HEK293 (cell line): ENCODE measurements around the gene MACIR.

Experiments
- AEBP2 ChIP-seq: fragments of 450-650 bp; formaldehyde crosslinking; IDR thresholded peaks from 2 replicates; pipeline ENCODE4 v1.5.1; 2016; ENCODE audit warnings: missing biosample characterization, missing genetic modification characterization, borderline replicate concordance
- BCL6B ChIP-seq: fragments of 450-650 bp; formaldehyde crosslinking; IDR thresholded peaks from 2 replicates; pipeline ENCODE4 v1.5.1; 2017; ENCODE audit warnings: missing biosample characterization, missing genetic modification characterization
- EGR2 ChIP-seq: fragments of 450-650 bp; formaldehyde crosslinking; IDR thresholded peaks from 2 replicates; pipeline ENCODE4 v1.5.1; 2016; ENCODE audit warnings: low read depth, missing biosample characterization, missing genetic modification characterization
- GFI1B ChIP-seq: fragments of 450-650 bp; formaldehyde crosslinking; IDR thresholded peaks from 2 replicates; pipeline ENCODE4 v1.5.1; 2016; ENCODE audit warnings: missing biosample characterization, missing genetic modification characterization
- GLI4 ChIP-seq: fragments of 450-650 bp; formaldehyde crosslinking; IDR thresholded peaks from 2 replicates; pipeline ENCODE4 v1.5.1; 2016; ENCODE audit warnings: missing biosample characterization, missing genetic modification characterization
- GLIS2 ChIP-seq: fragments of 450-650 bp; formaldehyde crosslinking; IDR thresholded peaks from 2 replicates; pipeline ENCODE4 v1.5.1; 2016; ENCODE audit warnings: missing biosample characterization, missing genetic modification characterization
- KLF16 ChIP-seq: fragments of 450-650 bp; formaldehyde crosslinking; IDR thresholded peaks from 2 replicates; pipeline ENCODE4 v1.5.1; 2017; ENCODE audit warnings: missing biosample characterization, missing genetic modification characterization
- KLF8 ChIP-seq: fragments of 450-650 bp; formaldehyde crosslinking; IDR thresholded peaks from 2 replicates; pipeline ENCODE4 v1.5.1; 2016; ENCODE audit warnings: missing biosample characterization, missing genetic modification characterization
- KLF9 ChIP-seq: fragments of 450-650 bp; formaldehyde crosslinking; IDR thresholded peaks from 2 replicates; pipeline ENCODE4 v1.5.1; 2016; ENCODE audit warnings: missing biosample characterization, missing genetic modification characterization, low read depth
- MZF1 ChIP-seq: fragments of 450-650 bp; formaldehyde crosslinking; IDR thresholded peaks from 2 replicates; pipeline ENCODE4 v1.5.1; 2017; ENCODE audit warnings: missing biosample characterization, missing genetic modification characterization, borderline replicate concordance
- PRDM10 ChIP-seq: fragments of 450-650 bp; formaldehyde crosslinking; IDR thresholded peaks from 2 replicates; pipeline ENCODE4 v1.5.1; 2016; ENCODE audit warnings: missing biosample characterization, missing genetic modification characterization
- SP7 ChIP-seq: fragments of 450-650 bp; formaldehyde crosslinking; IDR thresholded peaks from 2 replicates; pipeline ENCODE4 v1.5.1; 2016; ENCODE audit warnings: missing biosample characterization, missing genetic modification characterization
- YY1 ChIP-seq: fragments of 450-650 bp; formaldehyde crosslinking; IDR thresholded peaks from 2 replicates; pipeline ENCODE4 v1.5.1; 2018; ENCODE audit warnings: missing biosample characterization, missing genetic modification characterization
- ZBTB20 ChIP-seq: fragments of 450-650 bp; formaldehyde crosslinking; IDR thresholded peaks from 2 replicates; pipeline ENCODE4 v1.5.1; 2016; ENCODE audit warnings: missing biosample characterization, missing genetic modification characterization
- ZBTB7A ChIP-seq: fragments of 450-650 bp; formaldehyde crosslinking; IDR thresholded peaks from 2 replicates; pipeline ENCODE4 v1.5.1; 2016; ENCODE audit warnings: low read depth, missing biosample characterization, missing genetic modification characterization
- ZBTB8A ChIP-seq: fragments of 450-650 bp; formaldehyde crosslinking; IDR thresholded peaks from 2 replicates; pipeline ENCODE4 v1.5.1; 2016; ENCODE audit warnings: missing biosample characterization, missing genetic modification characterization
- ZFP41 ChIP-seq: fragments of 450-650 bp; formaldehyde crosslinking; IDR thresholded peaks from 2 replicates; pipeline ENCODE4 v1.5.1; 2016; ENCODE audit warnings: missing biosample characterization, missing genetic modification characterization, borderline replicate concordance
- ZIC2 ChIP-seq: fragments of 450-650 bp; formaldehyde crosslinking; IDR thresholded peaks from 2 replicates; pipeline ENCODE4 v1.5.1; 2016; ENCODE audit warnings: missing biosample characterization, missing genetic modification characterization
- ZNF324 ChIP-seq: fragments of 450-650 bp; formaldehyde crosslinking; IDR thresholded peaks from 2 replicates; pipeline ENCODE4 v1.5.1; 2016; ENCODE audit warnings: missing biosample characterization, missing genetic modification characterization
- ZNF341 ChIP-seq: fragments of 450-650 bp; formaldehyde crosslinking; IDR thresholded peaks from 2 replicates; pipeline ENCODE4; 2016; ENCODE audit warnings: low read depth, missing biosample characterization, missing genetic modification characterization
- ZNF394 ChIP-seq: fragments of 450-650 bp; formaldehyde crosslinking; IDR thresholded peaks from 2 replicates; pipeline ENCODE4 v1.5.1; 2016; ENCODE audit warnings: missing biosample characterization, missing genetic modification characterization, mild to moderate bottlenecking, moderate library complexity, borderline replicate concordance
- ZNF488 ChIP-seq: fragments of 450-650 bp; formaldehyde crosslinking; IDR thresholded peaks from 2 replicates; pipeline ENCODE4 v1.5.1; 2016; ENCODE audit warnings: missing biosample characterization, missing genetic modification characterization
- ZNF600 ChIP-seq: fragments of 450-650 bp; formaldehyde crosslinking; IDR thresholded peaks from 2 replicates; pipeline ENCODE4 v1.5.1; 2016; ENCODE audit warnings: missing biosample characterization, missing genetic modification characterization
- ZNF843 ChIP-seq: fragments of 450-650 bp; formaldehyde crosslinking; IDR thresholded peaks from 2 replicates; pipeline ENCODE4 v1.5.1; 2016; ENCODE audit warnings: missing biosample characterization, missing genetic modification characterization
- ZSCAN30 ChIP-seq: fragments of 450-650 bp; IDR thresholded peaks from 2 replicates; pipeline ENCODE4 v1.5.1; 2018; ENCODE audit warnings: missing biosample characterization, mild to moderate bottlenecking, missing genetic modification characterization, moderate library complexity
- ZXDB ChIP-seq: fragments of 450-650 bp; formaldehyde crosslinking; IDR thresholded peaks from 2 replicates; pipeline ENCODE4 v1.5.1; 2016; ENCODE audit warnings: missing biosample characterization, missing genetic modification characterization
- TF ChIP-seq, protein P1 (sequence below): fragments of 450-650 bp; formaldehyde crosslinking; IDR thresholded peaks from 2 replicates; pipeline ENCODE4 v1.5.1; 2016; ENCODE audit warnings: missing biosample characterization, missing genetic modification characterization, borderline replicate concordance
- TF ChIP-seq, protein P2 (sequence below): fragments of 450-650 bp; formaldehyde crosslinking; IDR thresholded peaks from 2 replicates; pipeline ENCODE4 v1.5.1; 2016; ENCODE audit warnings: missing biosample characterization, missing genetic modification characterization

MACIR gene

GRCh38 chr5:103258368-103258956 lies at the start of gene MACIR (continued):
- TF ChIP-seq, protein P1, sequence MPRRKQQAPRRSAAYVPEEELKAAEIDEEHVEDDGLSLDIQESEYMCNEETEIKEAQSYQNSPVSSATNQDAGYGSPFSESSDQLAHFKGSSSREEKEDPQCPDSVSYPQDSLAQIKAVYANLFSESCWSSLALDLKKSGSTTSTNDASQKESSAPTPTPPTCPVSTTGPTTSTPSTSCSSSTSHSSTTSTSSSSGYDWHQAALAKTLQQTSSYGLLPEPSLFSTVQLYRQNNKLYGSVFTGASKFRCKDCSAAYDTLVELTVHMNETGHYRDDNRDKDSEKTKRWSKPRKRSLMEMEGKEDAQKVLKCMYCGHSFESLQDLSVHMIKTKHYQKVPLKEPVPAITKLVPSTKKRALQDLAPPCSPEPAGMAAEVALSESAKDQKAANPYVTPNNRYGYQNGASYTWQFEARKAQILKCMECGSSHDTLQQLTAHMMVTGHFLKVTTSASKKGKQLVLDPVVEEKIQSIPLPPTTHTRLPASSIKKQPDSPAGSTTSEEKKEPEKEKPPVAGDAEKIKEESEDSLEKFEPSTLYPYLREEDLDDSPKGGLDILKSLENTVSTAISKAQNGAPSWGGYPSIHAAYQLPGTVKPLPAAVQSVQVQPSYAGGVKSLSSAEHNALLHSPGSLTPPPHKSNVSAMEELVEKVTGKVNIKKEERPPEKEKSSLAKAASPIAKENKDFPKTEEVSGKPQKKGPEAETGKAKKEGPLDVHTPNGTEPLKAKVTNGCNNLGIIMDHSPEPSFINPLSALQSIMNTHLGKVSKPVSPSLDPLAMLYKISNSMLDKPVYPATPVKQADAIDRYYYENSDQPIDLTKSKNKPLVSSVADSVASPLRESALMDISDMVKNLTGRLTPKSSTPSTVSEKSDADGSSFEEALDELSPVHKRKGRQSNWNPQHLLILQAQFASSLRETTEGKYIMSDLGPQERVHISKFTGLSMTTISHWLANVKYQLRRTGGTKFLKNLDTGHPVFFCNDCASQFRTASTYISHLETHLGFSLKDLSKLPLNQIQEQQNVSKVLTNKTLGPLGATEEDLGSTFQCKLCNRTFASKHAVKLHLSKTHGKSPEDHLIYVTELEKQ (tag by site-specific recombination) = peak; percentile 9; the same call in 1 of the 2 replicates
- peak; percentile 100 for TF ChIP-seq ZBTB8A (tag by site-specific recombination)
- TF ChIP-seq KLF9 = peak; percentile 90; the same call in 1 of the 2 replicates
- no peak for TF ChIP-seq BCL6B (tag by site-specific recombination)
- peak; percentile 81 for TF ChIP-seq GLIS2 (tag by site-specific recombination)
- 0 out of 2 replicates have a peak, but pooled peaks have one; percentile 78 for TF ChIP-seq ZNF324 (tag by site-specific recombination)
- TF ChIP-seq KLF8 = peak; percentile 87
- 0 out of 2 replicates have a peak, but pooled peaks have one; percentile 56 for TF ChIP-seq YY1 (tag by site-specific recombination)
- TF ChIP-seq ZNF488 (tag by site-specific recombination) = no peak
- peak; percentile 78; the same call in 1 of the 2 replicates for TF ChIP-seq ZBTB7A (tag by site-specific recombination)
- peak; percentile 91 for TF ChIP-seq ZSCAN30 (tag by site-specific recombination)
- TF ChIP-seq GLI4 (tag by site-specific recombination) = 0 out of 2 replicates have a peak, but pooled peaks have one; percentile 48
- TF ChIP-seq SP7 (tag by site-specific recombination) = peak; percentile 84
- peak; percentile 92; the same call in 1 of the 2 replicates for TF ChIP-seq MZF1 (tag by site-specific recombination)
- TF ChIP-seq GFI1B (tag by site-specific recombination) = no peak
- TF ChIP-seq KLF16 (tag by site-specific recombination) = peak; percentile 72
- TF ChIP-seq AEBP2 (tag by site-specific recombination) = no peak
- peak; percentile 83 for TF ChIP-seq ZXDB
- TF ChIP-seq ZFP41 (tag by site-specific recombination) = no peak
- TF ChIP-seq ZNF394 = peak; percentile 53; the same call in 1 of the 2 replicates
- TF ChIP-seq ZNF843 (tag by site-specific recombination) = peak; percentile 58; the same call in 1 of the 2 replicates
- TF ChIP-seq, protein P2, sequence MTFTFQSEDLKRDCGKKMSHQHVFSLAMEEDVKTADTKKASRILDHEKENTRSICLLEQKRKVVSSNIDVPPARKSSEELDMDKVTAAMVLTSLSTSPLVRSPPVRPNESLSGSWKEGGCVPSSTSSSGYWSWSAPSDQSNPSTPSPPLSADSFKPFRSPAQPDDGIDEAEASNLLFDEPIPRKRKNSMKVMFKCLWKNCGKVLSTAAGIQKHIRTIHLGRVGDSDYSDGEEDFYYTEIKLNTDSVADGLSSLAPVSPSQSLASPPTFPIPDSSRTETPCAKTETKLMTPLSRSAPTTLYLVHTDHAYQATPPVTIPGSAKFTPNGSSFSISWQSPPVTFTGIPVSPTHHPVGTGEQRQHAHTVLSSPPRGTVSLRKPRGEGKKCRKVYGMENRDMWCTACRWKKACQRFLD (tag by site-specific recombination) = no peak
- no peak for TF ChIP-seq ZIC2 (tag by site-specific recombination)
- TF ChIP-seq ZNF600 (tag by site-specific recombination) = peak; percentile 88
- TF ChIP-seq EGR2 = peak; percentile 99
- peak; percentile 63; the same call in 1 of the 2 replicates for TF ChIP-seq ZNF341 (tag by site-specific recombination)
- 0 out of 2 replicates have a peak, but pooled peaks have one; percentile 29 for TF ChIP-seq PRDM10 (tag by site-specific recombination)
- TF ChIP-seq ZBTB20 (tag by site-specific recombination) = peak; percentile 87
